ENCODE data around the gene WNK2.

DNA sequence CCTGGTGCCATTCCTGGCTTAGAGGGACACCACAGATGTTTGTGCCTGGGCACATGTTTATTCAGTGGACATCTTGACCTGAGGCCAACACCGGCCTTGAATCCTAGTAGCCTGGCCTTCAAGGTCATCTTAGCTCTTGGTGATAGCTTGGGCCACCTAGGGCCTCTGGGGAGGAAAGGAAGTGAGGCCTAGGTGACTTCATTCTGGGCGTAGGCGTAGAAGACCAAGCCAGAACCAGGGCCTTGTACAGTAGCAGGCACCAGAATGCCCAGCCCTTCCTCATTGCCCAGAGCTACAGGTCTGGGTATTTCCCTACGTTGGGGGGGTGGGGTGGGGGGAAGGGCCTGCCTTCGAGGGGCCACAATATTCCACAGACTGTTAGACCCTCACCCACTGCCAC lies 33.8 kb downstream of the WNK2 start:
- TF ChIP-seq, protein P1, sequence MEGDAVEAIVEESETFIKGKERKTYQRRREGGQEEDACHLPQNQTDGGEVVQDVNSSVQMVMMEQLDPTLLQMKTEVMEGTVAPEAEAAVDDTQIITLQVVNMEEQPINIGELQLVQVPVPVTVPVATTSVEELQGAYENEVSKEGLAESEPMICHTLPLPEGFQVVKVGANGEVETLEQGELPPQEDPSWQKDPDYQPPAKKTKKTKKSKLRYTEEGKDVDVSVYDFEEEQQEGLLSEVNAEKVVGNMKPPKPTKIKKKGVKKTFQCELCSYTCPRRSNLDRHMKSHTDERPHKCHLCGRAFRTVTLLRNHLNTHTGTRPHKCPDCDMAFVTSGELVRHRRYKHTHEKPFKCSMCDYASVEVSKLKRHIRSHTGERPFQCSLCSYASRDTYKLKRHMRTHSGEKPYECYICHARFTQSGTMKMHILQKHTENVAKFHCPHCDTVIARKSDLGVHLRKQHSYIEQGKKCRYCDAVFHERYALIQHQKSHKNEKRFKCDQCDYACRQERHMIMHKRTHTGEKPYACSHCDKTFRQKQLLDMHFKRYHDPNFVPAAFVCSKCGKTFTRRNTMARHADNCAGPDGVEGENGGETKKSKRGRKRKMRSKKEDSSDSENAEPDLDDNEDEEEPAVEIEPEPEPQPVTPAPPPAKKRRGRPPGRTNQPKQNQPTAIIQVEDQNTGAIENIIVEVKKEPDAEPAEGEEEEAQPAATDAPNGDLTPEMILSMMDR (conservative IDR thresholded peaks at IDR 0.05), result no peak
- TF ChIP-seq ZFX (IDR thresholded peaks at IDR 0.05), result no peak

Data from C4-2B (cell line).